Stimulated activated naive CD4-positive, alpha-beta T cell treated with Interleukin-2 at 50 U/mL for 16 hours (primary cell): ENCODE results near the gene KLHL18.
"Not testable (repeated sequence)": the region's sequence is repeated elsewhere in the genome, so short reads cannot be mapped to it uniquely, and the experiment has no call there.

Experiments
- DNase-seq: peaks from one replicate; lab custom pipeline; 2025; lab: John Stamatoyannopoulos, UW

The KLHL18 gene

DNA sequence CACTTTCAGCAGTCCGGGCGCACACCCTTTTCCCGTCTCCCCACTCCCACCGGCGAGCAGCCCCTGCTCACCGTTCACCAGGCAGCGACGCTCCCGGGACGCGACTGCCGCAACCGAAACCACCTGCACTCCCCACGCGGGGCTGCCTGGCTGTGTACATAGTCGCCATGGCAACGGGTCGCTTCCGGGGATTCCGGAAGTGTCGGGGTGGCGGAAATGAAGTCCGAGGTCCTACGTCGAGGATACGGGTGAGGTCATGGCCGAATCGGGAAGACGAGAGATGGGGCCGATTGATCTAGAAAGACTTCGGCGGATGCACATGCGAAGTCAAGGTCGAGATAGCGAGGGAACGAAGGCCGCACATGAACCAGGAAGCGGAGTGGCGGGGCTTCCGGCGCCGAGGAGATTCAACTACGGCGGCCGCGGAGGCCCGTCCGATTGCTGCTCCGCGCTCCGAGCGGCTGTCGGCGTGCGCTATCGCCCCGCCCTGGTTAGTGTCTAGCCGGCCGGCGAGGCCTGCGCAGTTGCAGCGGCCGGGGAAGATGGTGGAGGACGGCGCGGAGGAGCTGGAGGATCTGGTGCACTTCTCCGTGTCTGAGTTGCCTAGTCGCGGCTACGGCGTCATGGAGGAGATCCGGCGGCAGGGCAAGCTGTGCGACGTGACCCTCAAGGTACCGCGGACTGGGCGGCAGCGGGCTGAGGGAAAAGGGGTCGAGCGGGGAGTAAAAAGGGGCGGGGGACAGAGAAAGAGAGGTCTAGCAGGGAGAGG, at the start of gene KLHL18, which contains the start of gene KIF9:
TSS of gene KLHL18 (plus strand) at position 521 of the 769 bp plus-strand sequence. CDS start at position 543, 22 bp downstream.
TSS of gene KIF9 (minus strand) at position 376 of the 769 bp plus-strand sequence. CDS start 5,425 bp downstream, outside the sequence.
- peak; percentile 96 for DNase-seq

DNA sequence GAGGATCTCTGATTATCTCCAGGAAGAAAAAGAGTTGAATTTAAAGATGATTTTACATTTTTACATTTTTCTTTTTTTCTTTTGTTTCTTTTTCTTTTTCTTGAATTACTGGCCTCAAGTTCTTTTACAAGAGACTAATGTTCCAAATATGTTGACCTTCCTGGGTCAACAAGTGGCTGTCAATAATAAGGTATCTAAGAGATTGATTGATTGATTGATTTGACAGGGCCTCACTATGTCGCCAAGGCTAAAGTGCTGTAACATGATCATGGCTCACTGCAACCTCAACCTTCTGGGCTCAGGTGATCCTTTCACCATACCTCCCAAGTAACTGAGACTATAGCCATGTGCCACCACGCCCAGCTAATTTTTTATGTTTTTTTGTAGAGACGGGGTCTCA, 44.7 kb upstream of the KLHL18 start:
- DNase-seq: no peak

DNA sequence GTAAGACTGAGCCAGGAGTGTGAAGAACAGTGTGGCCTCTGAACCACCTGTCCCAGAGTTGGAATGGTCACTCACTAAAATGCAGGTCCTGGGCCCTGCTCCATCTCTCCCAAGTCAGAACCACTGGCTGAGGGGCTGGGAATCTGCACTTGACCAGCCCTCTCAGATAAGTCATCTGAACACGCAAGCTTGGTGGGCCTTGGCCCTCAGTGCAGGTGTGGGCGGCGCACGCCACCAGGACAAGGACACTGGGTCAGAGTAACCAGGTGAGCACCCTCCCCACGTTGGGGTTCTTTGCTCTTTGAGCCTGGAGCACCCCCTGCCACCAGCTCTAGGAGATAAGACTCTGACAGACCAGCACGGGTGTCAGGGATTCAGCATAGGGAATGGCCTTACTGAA, 42.8 kb upstream of the KLHL18 start:
- DNase-seq: no peak

DNA sequence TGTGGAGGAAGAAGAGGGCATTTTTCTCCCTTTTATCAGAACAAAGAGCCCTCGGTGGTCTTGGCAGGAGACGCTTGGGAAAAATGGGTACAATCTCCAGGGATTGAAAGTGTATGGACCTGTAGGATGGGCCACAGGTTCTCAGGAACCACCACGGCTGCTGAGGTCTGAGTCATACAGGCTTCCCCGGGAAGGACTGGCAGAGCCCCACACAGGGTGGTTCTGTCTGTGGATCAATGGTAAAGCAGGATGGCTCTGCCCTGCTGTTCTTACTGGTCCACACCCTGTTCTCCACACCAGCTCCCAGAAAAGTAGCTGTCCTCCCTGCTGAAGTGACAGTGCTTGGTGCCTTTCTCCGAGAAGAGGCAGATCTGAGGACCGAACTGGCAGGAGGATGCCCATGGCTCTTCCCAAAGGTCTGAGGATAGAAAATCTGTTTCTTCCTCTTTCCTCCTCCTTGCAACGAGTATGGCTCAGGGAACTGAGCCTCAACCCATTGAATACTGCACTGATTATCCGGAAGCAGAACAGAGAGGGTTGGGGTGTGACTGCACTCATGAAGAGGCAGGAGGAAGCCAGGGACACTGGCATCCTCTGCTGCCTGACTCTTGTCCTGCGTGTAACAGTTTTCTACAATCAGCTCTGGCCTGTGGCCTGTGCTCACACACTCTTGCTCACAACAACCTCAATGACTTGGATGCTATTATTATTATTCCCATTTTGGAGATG, 39.2 kb upstream of the KLHL18 start:
- DNase-seq: no peak

DNA sequence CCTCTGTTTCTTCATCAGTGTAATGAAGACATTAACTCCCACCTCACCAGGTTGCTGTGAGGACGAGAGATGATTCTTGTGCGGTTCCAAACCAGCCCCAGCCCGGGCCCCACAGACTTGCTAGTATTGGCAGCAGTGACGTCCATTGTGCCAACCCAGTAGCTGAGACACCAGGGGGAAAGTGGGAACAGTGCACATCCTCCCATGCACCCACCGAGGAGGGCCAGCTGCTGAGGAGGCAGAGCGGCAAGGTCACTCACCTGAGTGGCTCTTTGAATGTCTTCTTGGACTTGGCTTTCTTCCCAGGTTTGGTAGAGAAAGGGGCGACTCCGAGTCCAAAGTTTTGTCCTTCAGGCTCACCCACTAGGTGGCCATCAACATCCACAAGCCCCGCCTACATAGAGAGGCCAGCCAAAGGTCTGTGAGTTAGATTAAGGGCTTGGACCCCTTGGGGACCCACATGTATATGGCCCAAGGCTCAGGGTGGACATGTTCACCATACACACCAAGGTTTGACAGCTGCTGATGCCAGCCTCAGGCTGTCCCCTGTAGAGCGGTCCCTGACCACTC, 38.1 kb upstream of the KLHL18 start:
- no peak for DNase-seq

DNA sequence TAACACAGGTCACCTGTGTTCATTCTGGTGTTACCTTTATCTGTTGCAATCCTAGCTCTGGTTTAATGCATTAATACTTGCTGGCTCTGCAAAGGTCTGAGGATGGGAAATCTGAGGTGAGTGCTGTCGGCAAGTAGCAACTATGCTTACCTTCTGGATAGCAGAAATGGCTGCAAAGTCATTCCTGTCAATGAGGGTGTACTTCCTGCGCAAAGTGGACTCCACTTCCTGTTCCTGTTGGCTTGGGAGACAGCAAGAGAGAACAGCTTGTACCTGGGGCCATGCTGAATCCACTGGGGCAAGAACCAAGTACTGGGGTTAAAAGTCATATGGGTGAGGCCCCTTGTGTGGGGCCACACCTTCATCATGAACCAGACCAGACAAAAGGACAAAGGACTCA, 37.5 kb upstream of the KLHL18 start:
- no peak for DNase-seq

DNA sequence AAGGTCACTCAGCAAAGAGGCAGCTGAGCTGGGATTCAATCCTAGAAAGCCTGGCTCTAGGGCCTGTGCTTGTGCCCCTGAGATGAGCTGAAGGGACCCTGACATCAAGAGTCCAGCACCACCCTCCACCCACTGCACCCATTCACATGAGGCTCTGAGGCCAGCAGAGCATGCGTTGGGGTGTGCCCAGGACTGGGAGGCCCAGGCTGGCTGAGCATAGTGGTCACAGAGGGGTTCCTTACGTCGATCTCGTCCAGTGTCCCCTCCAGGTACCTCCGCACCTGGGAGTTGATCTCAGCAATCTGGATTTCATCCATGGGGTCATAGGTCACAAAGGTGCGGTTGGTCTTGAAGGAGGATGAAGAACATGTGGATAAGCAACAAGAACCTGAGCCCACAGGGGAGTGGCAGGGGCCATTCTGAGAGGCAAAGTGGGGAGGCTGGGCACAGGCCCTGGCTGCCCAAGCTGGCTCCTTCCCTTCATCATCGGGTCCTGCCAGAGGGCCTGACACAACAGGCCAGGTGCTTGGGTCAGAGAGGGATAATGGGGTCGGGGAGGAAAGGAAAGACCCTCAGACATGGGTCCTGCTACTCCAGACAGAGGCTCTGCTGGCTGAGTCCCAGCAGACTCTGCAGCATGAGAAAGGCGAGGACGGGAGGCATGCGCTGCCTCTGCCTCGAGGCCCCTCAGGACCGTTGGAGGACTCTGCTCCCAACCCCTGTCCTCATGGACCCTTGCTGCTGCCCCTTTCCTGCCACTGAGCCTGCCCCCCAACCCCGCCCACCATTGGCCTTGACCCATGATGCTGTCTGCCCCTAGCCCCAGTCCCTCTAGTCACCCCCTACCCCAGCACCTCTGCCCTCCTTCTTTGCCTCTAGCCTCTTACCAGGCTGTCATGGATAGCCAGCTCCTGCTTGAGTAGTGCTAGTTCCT, 35.3 kb upstream of the KLHL18 start:
- no peak for DNase-seq

DNA sequence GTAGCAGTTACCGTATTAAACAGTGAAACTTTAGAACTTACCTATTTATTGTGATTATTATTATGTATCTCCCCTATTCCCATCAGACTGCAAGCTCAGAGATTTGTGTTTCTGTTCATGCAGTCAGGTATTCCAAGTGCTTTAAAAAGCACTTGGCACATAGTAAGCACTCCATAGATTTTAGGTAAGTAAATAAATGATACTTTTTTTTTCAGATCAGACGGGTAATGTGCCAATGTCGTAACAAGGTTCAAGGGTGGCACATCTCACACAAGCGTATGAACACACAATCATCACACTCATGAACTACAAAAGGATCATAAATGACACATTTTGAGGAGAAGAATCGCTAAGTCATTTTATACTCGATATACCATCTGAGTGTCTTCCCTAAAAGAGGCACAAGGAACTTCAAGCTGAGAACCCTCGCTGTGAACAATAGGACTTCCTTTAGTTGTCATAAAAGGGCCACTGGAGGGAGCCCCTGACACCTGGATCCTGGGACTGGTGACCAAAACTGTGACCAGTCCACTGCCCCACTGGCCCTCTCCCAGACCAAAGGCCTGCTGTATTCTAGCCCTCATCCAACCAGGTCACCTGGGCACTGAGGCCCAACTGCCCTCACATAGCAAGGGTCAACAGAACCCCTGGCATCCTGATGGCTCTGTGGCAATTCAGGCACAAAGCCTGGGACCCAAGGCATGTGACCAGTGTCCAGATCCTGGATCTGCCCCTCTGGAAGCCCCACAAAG, 32.3 kb upstream of the KLHL18 start:
- DNase-seq: no peak

DNA sequence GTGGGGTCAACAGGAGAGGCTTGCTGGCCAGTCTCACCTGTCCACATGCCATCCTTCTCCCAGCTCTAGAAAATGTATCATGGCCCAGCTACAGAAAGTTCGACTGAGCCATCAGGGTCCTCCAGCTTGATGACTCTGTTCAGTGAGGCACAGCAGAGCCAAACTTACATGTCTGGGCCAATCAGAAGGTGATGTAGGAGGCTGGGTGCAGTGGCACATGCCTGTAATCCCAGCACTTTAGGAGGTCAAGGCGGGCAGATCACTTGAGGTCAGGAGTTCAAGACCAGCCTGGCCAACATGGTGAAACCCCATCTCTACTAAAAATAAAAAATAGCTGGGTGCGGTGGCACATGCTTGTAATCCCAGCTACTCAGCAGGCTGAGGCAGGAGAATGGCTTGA, 31.7 kb upstream of the KLHL18 start:
- DNase-seq: not testable (repeated sequence)

DNA sequence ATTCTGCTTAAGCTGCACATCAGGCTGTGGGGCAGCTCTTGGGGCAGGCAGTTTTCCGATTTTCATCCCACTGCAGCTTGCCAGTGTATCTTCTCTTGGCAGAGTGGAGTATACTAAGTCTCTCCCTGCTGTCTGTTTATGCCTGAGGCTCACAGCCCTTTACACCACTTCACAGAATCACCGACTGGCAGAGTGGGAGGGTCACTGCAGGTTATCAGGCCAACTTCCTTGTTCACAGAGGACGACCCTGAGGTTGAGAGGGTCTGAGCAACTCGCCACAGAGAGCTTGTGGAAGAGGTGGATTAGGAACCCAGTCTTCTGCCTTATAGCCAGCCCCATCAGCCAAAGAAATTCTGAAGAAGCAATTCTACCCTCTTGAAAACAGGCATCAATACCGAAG, 31.1 kb upstream of the KLHL18 start:
- DNase-seq: no peak

DNA sequence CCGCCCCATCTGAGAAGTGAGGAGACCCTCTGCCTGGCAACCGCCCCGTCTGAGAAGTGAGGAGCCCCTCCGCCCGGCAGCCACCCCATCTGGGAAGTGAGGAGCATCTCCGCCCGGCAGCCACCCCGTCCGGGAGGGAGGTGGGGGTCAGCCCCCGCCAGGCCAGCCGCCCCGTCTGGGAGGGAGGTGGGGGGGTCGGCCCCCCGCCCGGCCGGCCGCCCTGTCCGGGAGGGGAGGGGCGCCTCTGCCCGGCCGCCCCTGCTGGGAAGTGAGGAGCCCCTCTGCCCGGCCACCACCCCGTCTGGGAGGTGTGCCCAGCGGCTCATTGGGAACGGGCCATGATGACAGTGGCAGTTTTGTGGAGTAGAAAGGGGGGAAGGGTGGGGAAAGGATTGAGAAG, 26.4 kb upstream of the KLHL18 start:
- DNase-seq: not testable (repeated sequence)

DNA sequence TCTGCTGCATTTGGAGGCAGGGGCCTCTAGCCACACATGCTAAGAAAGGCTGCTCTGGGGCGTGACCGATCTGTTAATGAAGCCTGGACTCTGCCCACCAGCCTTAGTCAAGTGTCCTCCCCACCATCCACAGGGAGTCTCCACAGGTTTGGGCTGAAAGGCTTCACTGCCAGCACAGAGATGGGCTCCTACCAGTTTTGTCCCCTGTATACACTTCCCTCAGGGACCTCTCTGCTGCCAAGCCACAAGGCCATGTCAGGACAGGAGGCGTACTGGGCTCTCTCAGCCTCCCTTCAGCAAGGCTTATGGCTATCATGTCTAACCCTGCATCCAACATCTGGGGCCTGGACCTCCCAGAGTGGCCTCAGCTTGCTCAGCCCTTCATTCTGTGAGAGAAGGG, 23.6 kb upstream of the KLHL18 start:
- DNase-seq: no peak

DNA sequence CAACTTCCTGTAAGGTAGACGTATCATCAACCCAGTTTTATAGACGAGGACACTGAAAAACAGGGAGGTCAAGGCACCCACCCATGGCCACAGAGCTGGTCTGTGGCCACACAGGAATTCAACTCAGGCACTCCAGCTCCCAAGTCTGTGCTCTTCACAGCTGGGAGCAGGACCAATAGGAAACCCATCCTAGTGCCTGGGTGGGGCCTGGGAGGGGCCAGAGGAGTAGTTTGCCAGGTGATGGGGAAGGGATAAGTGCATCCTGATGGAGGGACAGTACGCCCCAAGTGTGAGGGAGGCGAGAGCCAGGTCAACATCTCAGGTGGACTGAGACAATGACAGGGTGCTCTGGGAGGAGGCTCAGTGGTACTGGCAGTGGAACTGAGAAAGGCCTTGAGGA, 22.1 kb upstream of the KLHL18 start:
- no peak for DNase-seq

DNA sequence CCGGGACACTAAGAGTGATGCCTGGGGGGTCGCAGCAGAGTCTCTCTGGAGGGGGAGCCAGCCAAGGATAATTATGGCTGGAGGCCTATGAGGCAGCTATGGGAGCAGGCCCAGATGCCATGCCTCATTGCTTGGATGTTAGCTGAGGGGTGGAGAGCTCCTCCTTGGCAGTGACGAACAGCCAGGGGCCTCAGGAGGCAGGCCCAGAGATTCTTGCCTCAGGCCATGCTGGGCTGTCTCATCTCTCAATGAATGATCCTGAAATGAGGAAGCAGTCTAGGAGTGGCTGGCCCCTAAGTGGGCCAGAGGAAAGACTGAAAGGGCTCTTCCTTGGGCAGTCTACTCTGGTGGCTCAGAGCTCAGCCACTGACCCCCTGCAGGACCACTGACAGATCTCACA, 21.4 kb upstream of the KLHL18 start:
- DNase-seq: no peak

DNA sequence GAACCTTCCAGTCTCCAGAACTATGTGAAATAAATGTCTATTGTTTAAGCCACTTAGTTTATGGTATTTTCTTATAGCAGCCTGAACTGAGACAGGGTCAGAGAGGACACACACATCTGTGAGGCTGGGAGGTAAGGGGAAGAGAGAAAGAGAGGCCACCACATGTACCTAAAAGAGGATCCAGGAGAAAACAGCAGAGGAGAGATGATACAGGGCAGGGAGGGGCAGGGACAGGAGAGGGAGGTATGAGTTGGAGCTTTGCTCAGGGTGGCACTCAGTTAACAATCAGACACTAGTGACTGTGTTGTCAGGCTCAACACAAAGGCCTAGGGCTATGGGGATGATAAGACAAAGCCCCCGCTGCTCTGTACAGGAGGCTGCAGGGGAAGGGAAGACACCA, 17.7 kb upstream of the KLHL18 start:
- DNase-seq: no peak

DNA sequence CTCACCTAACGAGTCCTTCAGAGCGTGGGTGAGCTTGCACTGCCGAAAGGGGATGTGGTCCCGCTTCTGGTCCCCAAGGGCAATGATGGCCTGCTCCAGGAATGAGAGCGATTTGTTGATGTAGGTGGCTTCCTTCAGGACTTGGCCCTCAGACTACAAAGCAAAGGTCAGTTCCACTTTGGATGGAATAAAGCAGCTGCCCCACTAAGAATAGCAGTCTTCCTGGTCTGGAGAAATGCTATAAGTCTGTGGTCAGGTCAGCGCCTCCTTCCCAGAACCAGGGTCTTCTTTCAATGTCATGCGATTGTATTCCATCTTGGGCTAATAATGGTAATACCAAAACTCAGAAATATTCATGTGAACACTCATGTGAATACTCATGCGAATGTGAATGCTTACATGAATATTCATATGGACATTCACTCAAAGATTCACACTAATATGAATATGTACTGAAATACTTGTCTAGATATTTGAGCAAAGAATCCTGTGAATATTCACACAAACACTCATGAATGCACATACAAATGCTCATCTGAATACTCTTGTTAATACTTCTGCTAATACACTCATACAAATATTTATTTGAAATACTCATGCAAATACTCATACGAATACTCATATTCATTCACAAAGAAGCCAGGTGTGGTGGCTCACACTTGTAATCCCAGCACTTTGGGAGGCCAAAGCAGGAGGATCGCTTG, 16.9 kb upstream of the KLHL18 start:
- DNase-seq: no peak

DNA sequence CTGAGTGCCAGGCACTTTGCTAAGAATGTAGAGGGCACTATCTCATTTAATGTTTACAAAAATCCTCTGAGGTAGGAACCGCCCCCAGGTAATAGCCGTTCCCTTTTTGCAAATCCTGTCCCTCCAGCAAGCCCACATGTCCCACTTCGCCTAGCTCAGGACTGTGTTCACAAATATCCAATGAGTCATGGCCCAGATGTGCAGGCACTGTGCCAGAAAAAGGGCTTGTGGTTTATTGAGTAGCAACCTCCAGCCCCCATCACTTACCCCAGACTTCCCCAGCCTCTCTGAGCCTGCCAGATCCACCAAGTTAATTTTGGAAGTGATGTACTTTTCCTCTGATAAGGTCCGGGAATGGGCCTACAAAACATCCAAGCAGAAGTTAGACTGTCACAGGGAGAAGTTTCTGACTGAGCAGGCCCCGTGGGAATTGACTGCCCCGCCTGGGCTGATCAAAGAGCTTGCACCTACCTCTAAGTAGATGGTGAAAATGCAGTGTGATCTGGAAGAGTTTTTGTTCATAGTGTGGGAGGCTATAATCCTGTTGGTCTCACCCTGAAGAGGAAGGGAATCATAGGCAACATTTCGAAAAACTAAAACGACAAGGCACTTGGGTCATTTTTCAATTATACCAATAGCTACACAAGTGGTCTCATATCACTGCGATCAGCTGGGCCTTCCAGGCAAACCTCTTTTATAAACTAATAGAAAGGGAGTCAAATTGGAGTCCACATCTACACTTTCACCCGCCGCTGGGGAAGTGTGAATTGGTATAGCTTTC, 15.8 kb upstream of the KLHL18 start:
- no peak for DNase-seq

DNA sequence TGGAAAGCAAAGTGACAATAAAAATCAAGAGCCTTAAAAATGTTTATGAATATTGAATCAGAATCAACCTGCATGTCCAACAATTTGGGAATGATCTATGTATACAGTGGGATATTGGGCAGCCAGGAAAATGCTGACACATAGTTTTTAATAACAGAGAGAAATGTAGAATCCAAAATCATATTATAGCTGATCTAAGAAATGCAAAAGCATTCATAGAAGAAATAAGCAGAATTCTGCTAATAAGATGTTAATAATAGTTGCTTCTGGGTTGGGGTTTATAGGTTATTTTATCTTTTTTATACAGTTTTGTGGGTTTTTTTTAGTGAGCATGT, 15.3 kb upstream of the KLHL18 start:
- no peak for DNase-seq

DNA sequence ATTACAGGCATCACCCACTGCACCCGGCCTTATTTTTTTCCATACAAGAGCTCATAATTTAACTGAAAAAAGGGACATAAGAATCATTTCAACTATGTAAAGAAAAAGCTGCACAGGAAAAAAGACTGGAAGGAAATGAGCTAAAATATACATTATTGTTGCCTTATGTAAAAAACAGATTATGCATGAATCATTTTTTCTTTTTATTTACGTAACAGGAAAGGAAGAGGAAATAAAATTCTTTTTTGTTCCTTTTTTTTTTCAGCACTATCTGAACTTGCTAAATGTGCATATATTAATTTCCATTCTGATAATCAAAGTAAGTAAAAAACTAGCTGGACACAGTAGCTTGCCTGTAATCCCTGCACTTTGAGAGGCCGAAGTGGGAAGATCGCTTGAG, 12.2 kb upstream of the KLHL18 start:
- DNase-seq: no peak

DNA sequence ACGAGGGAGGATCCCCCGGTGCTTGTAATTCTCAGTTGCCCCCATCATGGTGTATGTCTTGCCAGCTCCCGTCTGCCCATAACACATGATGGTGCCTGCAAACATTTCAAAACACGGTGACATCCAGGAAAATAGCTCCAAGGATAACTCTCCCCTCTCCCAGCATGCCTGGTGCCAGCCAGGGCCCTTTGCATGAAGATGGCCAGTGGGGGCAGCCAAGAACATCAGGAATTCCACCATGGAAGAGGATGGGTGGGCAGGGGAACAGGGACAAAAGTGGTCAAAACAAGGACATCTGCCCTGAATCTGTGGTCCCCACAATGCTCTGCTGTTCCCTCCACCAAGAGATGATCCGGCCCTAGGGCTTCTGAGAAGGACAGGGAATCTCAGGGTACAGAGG, 9.2 kb upstream of the KLHL18 start:
- no peak for DNase-seq
